Prostate gland (tissue), 2 donors: ENCODE data around the gene JARID2. TPM values are rescaled to one million over a fixed set of nuclear protein-coding genes. Genes with fewer than 3 reads are reported as not detected.

ENCODE experiments used
- DNase-seq: peaks from one replicate; pipeline ENCODE4 v3.0.0-alpha.2; 2019; ENCODE audit warnings: low spot score
- H3K27ac ChIP-seq, 2 donors: fragments of 200-600 bp; sonication (generic); 2 replicates each; pipeline ENCODE4 v1.5.1; 2017 to 2019
- H3K27me3 ChIP-seq: fragments of 200-600 bp; sonication (generic); replicated peaks from 2 replicates; pipeline ENCODE4 v1.5.1; 2019; ENCODE audit not compliant: insufficient read depth
- H3K36me3 ChIP-seq, 2 donors: fragments of 200-600 bp; sonication (generic); 1 replicate in 1 of 2; 2 replicates in 1 of 2; pipeline versions ENCODE4 v1.5.1 to v1.8.1; 2017 to 2019
- H3K4me1 ChIP-seq: fragments of 200-600 bp; sonication (generic); replicated peaks from 2 replicates; pipeline ENCODE4 v1.5.1; 2019
- H3K4me3 ChIP-seq, 2 donors: fragments of 200-600 bp; sonication (generic); 2 replicates each; pipeline ENCODE4 v1.5.1; 2017 to 2019
- H3K9me3 ChIP-seq: fragments of 200-600 bp; sonication (generic); 2 replicates; pipeline ENCODE4 v1.5.1; 2017
- CTCF ChIP-seq, 4 experiments: fragments of 200-600 bp in 2 of 4; fragments of 450-650 bp in 2 of 4; sonication (generic) in 2 of 4; IDR thresholded peaks; 1 replicate in 3 of 4; 2 replicates in 1 of 4; pipeline ENCODE4 v1.5.1; 2016 to 2019; ENCODE audit warnings: antibody characterized with exemption in 4 of 4, mild to moderate bottlenecking in 2 of 4, moderate library complexity in 2 of 4
- POLR2A ChIP-seq: fragments of 450-650 bp; IDR thresholded peaks from one replicate; pipeline ENCODE4 v1.6.1; 2016; ENCODE audit warnings: antibody characterized with exemption, mild to moderate bottlenecking
- POLR2AphosphoS5 ChIP-seq: sonication (generic); formaldehyde crosslinking; IDR thresholded peaks from one replicate; pipeline ENCODE4 v1.6.1; 2017; ENCODE audit warnings: antibody characterized with exemption
- WGBS: methylation state at CpG from one replicate; pipeline ENCODE4 v1.1.5; 2018; 5-methylcytosine and 5-hydroxymethylcytosine counted together
- intact Hi-C: fragments of 100-400 bp; cut with DNase I; formaldehyde crosslinking; loops from one replicate; pipeline ENCODE4 v1.14.2; 2022
- total RNA-seq, 2 donors: library from RNA; depleted of rRNA; stranded (reverse); fragments of >200 nt; gene quantifications; one replicate each; pipeline ENCODE4 v1.1.0, GENCODE V29; 2016

JARID2 gene
- total RNA-seq, 2 donors from 2014 or later: 7.7 to 35.4 TPM

- H3K4me3 ChIP-seq: no peak overlapping the region
- H3K4me1 ChIP-seq: peaks cover 10% of the 10 kb centered on the region
- TF ChIP-seq POLR2A: no peak
- TF ChIP-seq CTCF (IDR thresholded peaks at IDR 0.05): no peak
- no peak for TF ChIP-seq POLR2AphosphoS5
- H3K9me3 ChIP-seq: no peaks in the 10 kb centered on the region
- WGBS: 73% methylated on average over 4 of the region's 4 CpGs
- peak overlapping the region in 1 of 2 donors; percentile 30 for H3K27ac ChIP-seq
- no peaks in the 10 kb centered on the region for H3K27me3 ChIP-seq
- H3K36me3 ChIP-seq: no peaks in the 10 kb centered on the region
- intact Hi-C loops: no loop called here
- DNase-seq: no peak
These were observed 23.1 kb downstream of the JARID2 start for GRCh38 chr6:15269011-15269410.

DNA sequence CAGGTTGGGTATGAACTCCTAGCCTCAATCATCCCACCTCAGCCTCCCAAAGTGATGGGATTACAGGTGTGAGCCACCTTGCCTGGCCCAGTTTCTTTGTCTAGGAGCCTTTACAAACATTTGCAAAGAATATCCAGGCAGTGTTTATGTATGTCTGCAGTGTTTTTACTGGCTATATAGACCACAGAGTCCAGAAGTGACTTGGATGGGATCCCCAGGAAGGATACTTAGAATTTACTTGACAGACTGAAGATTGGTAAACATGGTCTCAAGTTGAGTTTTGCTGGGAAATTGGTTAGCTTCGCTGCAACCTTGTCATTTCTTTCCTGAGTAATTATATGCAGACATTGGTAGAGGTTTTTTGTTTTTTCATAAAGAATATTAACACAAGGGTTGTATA, 23.8 kb downstream of the JARID2 start:
- intact Hi-C loops: no loop called here
- TF ChIP-seq POLR2A (no peak), POLR2AphosphoS5 (no peak), CTCF (IDR thresholded peaks at IDR 0.05) (no peak)
- no peak overlapping the region for H3K27ac ChIP-seq

DNA sequence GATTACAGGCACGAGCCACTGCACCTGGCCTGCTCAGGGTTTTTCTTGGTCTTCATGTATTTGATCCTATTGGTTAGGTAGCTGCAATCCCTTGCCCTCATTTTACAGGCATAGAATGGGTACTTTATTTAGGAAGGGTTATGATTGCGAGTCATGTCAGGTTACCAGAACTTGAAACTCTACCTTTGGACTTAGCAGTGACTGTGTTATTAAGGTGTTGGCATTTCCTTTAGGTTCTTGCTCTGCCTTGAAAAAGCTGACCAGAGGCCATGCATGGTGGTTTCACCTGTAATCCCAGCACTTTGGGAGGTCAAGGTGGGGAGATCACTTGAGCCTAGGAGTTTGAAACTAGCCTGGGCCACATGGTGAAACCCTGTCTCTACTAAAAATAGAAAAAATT, 24.5 kb downstream of the JARID2 start:
- peaks cover 5% of the 10 kb centered on the region for H3K4me1 ChIP-seq
- no peak overlapping the region for H3K4me3 ChIP-seq
- no peaks in the 10 kb centered on the region for H3K27me3 ChIP-seq
- intact Hi-C loops: no loop called here
- H3K9me3 ChIP-seq: no peaks in the 10 kb centered on the region
- WGBS: 100% methylated on average over 2 of the region's 2 CpGs
- no peak for DNase-seq
- H3K27ac ChIP-seq: no peak overlapping the region
- TF ChIP-seq POLR2AphosphoS5: no peak
- no peak for TF ChIP-seq POLR2A
- TF ChIP-seq CTCF (IDR thresholded peaks at IDR 0.05): no peak
- H3K36me3 ChIP-seq: no peaks in the 10 kb centered on the region

More for the DNA sequence above, 23.8 kb downstream of the JARID2 start:
- DNase-seq: no peak
- whole genome bisulfite sequencing: 94% methylated on average over 1 of the region's 1 CpG
- no peaks in the 10 kb centered on the region for H3K36me3 ChIP-seq
- H3K4me3 ChIP-seq: no peak overlapping the region
- H3K4me1 ChIP-seq: peaks cover 10% of the 10 kb centered on the region
- H3K27me3 ChIP-seq: no peaks in the 10 kb centered on the region
- no peaks in the 10 kb centered on the region for H3K9me3 ChIP-seq

- TF ChIP-seq CTCF (IDR thresholded peaks at IDR 0.05) (no peak), POLR2A (no peak), POLR2AphosphoS5 (no peak)
- WGBS: 100% methylated on average over 1 of the region's 1 CpG
- intact Hi-C loops: no loop called here
- Histone ChIP-seq H3K27ac (no peak overlapping the region), H3K36me3 (no peaks in the 10 kb centered on the region), H3K9me3 (no peaks in the 10 kb centered on the region), H3K4me3 (no peak overlapping the region), H3K4me1 (no peaks in the 10 kb centered on the region), H3K27me3 (no peaks in the 10 kb centered on the region)
- no peak for DNase-seq
These were observed 26.7 kb downstream of the JARID2 start for GRCh38 chr6:15272562-15272961.

GRCh38 chr6:15274692-15275387, 29.0 kb downstream of the JARID2 start:
- no peaks in the 10 kb centered on the region for H3K36me3 ChIP-seq
- intact Hi-C loops: no loop called here
- no peaks in the 10 kb centered on the region for H3K27me3 ChIP-seq
- TF ChIP-seq POLR2A (no peak), CTCF (IDR thresholded peaks at IDR 0.05) (no peak), POLR2AphosphoS5 (no peak)
- no peak for DNase-seq
- no peak overlapping the region for H3K27ac ChIP-seq
- 77% methylated on average over 2 of the region's 2 CpGs for WGBS
- no peaks in the 10 kb centered on the region for H3K4me1 ChIP-seq
- no peak overlapping the region for H3K4me3 ChIP-seq
- H3K9me3 ChIP-seq: no peaks in the 10 kb centered on the region
